Left lung (tissue), 14 donors: ENCODE data around the gene TBC1D22B. TPM values are rescaled to one million over a fixed set of nuclear protein-coding genes. Genes with fewer than 3 reads are reported as not detected.

Experiments used
- ATAC-seq: fragments of 200-7000 bp; cut with Tn5 transposase; one replicate; pipeline ENCODE4 v1.9.1; 2020; ENCODE audit warnings: moderate library complexity
- DNase-seq, 4 donors: peaks; one replicate each; pipeline ENCODE4 v3.0.0-alpha.2; 2013 to 2020
- H3K27ac ChIP-seq, 2 donors: fragments of 200-600 bp; sonication (generic) in 1 of 2; one replicate each; pipeline versions ENCODE4 v1.5.0 to v1.8.0; 2020 to 2021
- H3K27me3 ChIP-seq, 2 donors: fragments of 200-600 bp; sonication (generic) in 1 of 2; one replicate each; pipeline versions ENCODE4 v1.5.0 to v1.8.0; 2020 to 2021
- H3K36me3 ChIP-seq, 2 donors: fragments of 200-600 bp; sonication (generic) in 1 of 2; one replicate each; pipeline versions ENCODE4 v1.5.0 to v1.8.0; 2020 to 2021
- H3K4me1 ChIP-seq, 2 donors: fragments of 200-600 bp; one replicate each; pipeline ENCODE4 v1.8.0; 2021
- H3K4me3 ChIP-seq, 2 donors: fragments of 200-600 bp; sonication (generic) in 1 of 2; one replicate each; pipeline versions ENCODE4 v1.5.0 to v1.8.0; 2020 to 2021; ENCODE audit warnings: mild to moderate bottlenecking in 1 of 2
- H3K9me3 ChIP-seq, 2 donors: fragments of 200-600 bp; sonication (generic) in 1 of 2; one replicate each; pipeline versions ENCODE4 v1.5.0 to v1.8.0; 2020 to 2021
- intact Hi-C, 2 donors: fragments of 100-400 bp; cut with DNase I; formaldehyde crosslinking; loops; one replicate each; pipeline versions ENCODE4 v1.11.2 to v1.14.2; 2022
- long read RNA-seq, 12 donors: library from polyadenylated mRNA in 2 of 12; unstranded in 2 of 12; transcript quantifications; one replicate each; pipeline ENCODE4 v2.0.0 and lab custom pipeline, GENCODE V29; 2019 to 2026
- polyA plus RNA-seq, 6 donors: library from polyadenylated mRNA; unstranded; fragments of 120-200 nt; gene quantifications; one replicate each; pipeline ENCODE4 v1.2.1, GENCODE V29; 2013; ENCODE audit not compliant: insufficient read length in 6 of 6
- total RNA-seq, 2 donors: library from RNA; stranded (reverse); fragmentation: NEBNext Ultra II Directional; extraction: Animal tissue kit (Norgen Biotek cat#: 25700); gene quantifications; one replicate each; pipeline ENCODE4 v1.2.1, GENCODE V29; 2021
- TF ChIP-seq, protein P1 (sequence below), 2 donors: fragments of 200-600 bp; sonication (generic) in 1 of 2; IDR thresholded peaks; one replicate each; pipeline versions ENCODE4 v1.5.0 to v1.8.0; 2021; ENCODE audit warnings: antibody characterized with exemption in 2 of 2
- donor health status: DM: no; HTN: yes; CAD: no.
- donor health status: DM: no; HTN: no; CAD: no.

The TBC1D22B gene, protein sequence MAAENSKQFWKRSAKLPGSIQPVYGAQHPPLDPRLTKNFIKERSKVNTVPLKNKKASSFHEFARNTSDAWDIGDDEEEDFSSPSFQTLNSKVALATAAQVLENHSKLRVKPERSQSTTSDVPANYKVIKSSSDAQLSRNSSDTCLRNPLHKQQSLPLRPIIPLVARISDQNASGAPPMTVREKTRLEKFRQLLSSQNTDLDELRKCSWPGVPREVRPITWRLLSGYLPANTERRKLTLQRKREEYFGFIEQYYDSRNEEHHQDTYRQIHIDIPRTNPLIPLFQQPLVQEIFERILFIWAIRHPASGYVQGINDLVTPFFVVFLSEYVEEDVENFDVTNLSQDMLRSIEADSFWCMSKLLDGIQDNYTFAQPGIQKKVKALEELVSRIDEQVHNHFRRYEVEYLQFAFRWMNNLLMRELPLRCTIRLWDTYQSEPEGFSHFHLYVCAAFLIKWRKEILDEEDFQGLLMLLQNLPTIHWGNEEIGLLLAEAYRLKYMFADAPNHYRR
- 10 to 100 TPM; 10.7 to 12.4 TPM for total RNA-seq
- 10 to 100 TPM; 12.6 to 14.6 (median 13.7) TPM for polyA plus RNA-seq
- long read RNA-seq, donor 1, partial matches to known transcripts: 0 of 1 reads
- long read RNA-seq, donor 1, other reads (novel, unspliced or antisense): 0 of 1 reads
- long read RNA-seq, donor 2, partial matches to known transcripts: 0 of 2 reads
- long read RNA-seq, donor 2, other reads (novel, unspliced or antisense): 0 of 2 reads
- long read RNA-seq, donor 3, partial matches to known transcripts: 0 of 1 reads
- long read RNA-seq, donor 3, other reads (novel, unspliced or antisense): 0 of 1 reads
- long read RNA-seq, donor 4, partial matches to known transcripts: 0 of 3 reads
- long read RNA-seq, donor 4, other reads (novel, unspliced or antisense): 3 of 3 reads
- long read RNA-seq, donor 5, partial matches to known transcripts: 0 of 1 reads
- long read RNA-seq, donor 5, other reads (novel, unspliced or antisense): 0 of 1 reads
- long read RNA-seq, donor 6, partial matches to known transcripts: 0 of 2 reads
- long read RNA-seq, donor 6, other reads (novel, unspliced or antisense): 0 of 2 reads
- long read RNA-seq, donor 7: 0 reads
- long read RNA-seq, donor 8: 0 reads
- long read RNA-seq, donor 9: 0 reads
- long read RNA-seq, donor 10: 0 reads
- long read RNA-seq, donor 11, partial matches to known transcripts: 0 of 2 reads
- long read RNA-seq, donor 11, other reads (novel, unspliced or antisense): 0 of 2 reads
- long read RNA-seq, donor 12, partial matches to known transcripts: 0 of 1 reads
- long read RNA-seq, donor 12, other reads (novel, unspliced or antisense): 0 of 1 reads

DNA sequence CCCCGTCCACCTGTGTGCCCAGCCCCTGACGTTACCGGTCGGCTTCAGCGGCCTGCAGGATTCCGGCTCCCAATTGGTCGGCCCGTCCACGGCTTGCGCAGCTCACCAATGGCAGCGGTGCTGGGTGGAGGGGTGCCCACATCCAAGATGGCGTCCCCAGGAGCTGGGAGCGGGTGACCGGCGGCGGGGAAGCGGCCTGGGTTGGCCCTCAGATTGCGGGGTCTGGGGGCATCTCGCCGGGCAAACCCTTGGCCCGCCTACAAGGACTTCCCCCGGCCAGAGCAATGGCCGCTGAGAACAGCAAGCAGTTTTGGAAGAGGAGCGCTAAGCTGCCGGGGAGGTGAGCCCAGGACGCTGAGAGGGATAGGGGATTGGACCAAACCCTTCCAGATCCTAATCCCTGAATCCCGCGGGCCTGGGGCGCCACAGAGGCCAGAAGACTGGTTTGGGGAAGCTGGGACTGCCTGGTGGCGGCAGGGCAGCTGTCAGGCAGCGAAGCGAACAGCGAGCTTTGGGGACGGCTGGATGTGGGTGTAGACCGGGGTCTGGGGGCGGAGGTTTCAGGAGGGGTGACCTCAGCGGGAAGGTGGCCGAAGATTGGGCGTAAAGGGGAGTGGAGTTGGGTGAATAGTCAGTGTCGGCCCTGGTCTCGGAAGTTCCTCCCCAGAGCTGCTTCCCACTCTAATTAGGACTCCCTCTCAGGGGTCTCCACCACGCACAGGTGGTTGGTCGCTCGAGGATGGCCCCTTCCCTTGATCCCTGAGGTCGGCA lies at the start of gene TBC1D22B, which contains the start of gene TMEM217:
TBC1D22B (plus strand) TSS at position 139 of the 771 bp plus-strand sequence; CDS start at position 285, 146 bp downstream.
TMEM217 (minus strand) TSS at position 511 of the 771 bp plus-strand sequence. CDS start 39,114 bp downstream, outside the sequence.
- intact Hi-C loops: no loop called here

DNA sequence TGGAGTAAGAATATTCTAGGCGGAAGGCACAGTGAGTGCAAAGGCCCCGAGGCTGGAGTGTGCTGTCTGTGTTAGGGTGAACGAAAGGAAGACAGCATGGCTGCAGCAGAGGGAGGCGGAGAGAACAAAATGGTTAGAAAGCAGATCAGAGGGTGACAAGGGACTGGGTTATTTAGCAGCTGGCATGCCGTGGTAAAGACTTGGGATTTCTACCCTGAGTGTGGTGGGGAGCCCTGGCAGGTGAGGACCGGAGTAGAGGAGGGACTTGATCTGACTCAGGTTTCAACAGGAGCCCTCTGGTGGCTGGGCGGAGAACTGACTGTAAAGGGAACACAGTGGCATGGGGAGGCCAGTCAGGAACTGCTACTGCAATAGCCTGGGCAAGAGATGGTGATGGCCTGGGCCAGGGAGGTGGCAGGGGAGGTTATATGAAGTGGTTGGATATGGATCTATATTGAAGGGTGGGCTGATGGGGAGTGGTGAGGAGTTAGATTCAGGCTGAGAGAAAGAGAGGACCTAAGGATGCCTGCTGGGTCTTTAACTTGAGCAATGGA lies 49.6 kb upstream of the TBC1D22B start:
- DNase-seq (peak in 3 of 4 donors; percentile 41 to 92 (median 88)), ATAC-seq (peak; percentile 85)
- Histone ChIP-seq H3K27ac (peak overlapping the region in 1 of 2 donors; percentile 46), H3K9me3 (no peaks in the 10 kb centered on the region), H3K36me3 (no peaks in the 10 kb centered on the region), H3K4me1 (peaks cover 0 to 59% of the 10 kb centered on the region in 2 donors), H3K27me3 (no peaks in the 10 kb centered on the region), H3K4me3 (no peak overlapping the region)
- intact Hi-C loops: no loop called here
- TF ChIP-seq, protein P1, sequence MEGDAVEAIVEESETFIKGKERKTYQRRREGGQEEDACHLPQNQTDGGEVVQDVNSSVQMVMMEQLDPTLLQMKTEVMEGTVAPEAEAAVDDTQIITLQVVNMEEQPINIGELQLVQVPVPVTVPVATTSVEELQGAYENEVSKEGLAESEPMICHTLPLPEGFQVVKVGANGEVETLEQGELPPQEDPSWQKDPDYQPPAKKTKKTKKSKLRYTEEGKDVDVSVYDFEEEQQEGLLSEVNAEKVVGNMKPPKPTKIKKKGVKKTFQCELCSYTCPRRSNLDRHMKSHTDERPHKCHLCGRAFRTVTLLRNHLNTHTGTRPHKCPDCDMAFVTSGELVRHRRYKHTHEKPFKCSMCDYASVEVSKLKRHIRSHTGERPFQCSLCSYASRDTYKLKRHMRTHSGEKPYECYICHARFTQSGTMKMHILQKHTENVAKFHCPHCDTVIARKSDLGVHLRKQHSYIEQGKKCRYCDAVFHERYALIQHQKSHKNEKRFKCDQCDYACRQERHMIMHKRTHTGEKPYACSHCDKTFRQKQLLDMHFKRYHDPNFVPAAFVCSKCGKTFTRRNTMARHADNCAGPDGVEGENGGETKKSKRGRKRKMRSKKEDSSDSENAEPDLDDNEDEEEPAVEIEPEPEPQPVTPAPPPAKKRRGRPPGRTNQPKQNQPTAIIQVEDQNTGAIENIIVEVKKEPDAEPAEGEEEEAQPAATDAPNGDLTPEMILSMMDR (IDR thresholded peaks at IDR 0.05): peak; percentile 79 to 90

More for the DNA sequence above, at the start of gene TBC1D22B, which contains the start of gene TMEM217:
- H3K4me3 ChIP-seq: peak within 1 kb of the TSS; percentile 70 to 99
- TF ChIP-seq, protein P1 (IDR thresholded peaks at IDR 0.05): no peak
- H3K27ac ChIP-seq: peak within 1 kb of the TSS; percentile 87 to 89
- DNase-seq: peak; percentile 85 to 98 (median 96)
- no peaks in the 10 kb centered on the region for H3K9me3 ChIP-seq
- ATAC-seq: peak; percentile 99
- peaks cover 6 to 44% of the 10 kb centered on the region in 2 donors for H3K4me1 ChIP-seq
- no peaks in the 10 kb centered on the region for H3K36me3 ChIP-seq
- no peaks in the 10 kb centered on the region for H3K27me3 ChIP-seq

DNA sequence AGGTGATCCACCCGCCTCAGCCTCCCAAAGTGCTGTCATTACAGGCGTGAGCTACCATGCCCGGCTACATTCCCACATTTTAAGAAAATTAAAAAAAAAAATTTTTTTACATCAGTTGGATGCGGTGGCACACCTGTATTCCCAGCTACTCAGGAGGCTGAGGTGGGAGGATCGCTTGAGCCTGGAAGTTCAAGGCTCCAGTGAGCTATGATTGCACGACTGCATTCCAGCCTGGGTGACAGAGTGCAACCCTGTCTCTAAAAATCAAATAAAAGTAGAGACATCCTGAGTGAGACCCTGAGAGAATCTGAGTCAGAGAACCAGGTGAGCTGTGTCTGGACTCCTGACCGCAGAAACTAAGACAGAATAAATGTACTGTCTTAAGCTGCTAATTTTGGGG lies 48.8 kb upstream of the TBC1D22B start:
- ATAC-seq (no peak), DNase-seq (no peak)
- H3K27ac ChIP-seq: no peak overlapping the region
- H3K4me3 ChIP-seq: no peak overlapping the region
- TF ChIP-seq, protein P1 (IDR thresholded peaks at IDR 0.05): no peak
- H3K4me1 ChIP-seq: peaks cover 0 to 56% of the 10 kb centered on the region in 2 donors
- no peaks in the 10 kb centered on the region for H3K9me3 ChIP-seq
- intact Hi-C loops: no loop called here
- no peaks in the 10 kb centered on the region for H3K36me3 ChIP-seq
- H3K27me3 ChIP-seq: no peaks in the 10 kb centered on the region
